Measurements from ENCODE around the gene BAHCC1. TPM values are rescaled to one million over a fixed set of nuclear protein-coding genes. Genes with fewer than 3 reads are reported as not detected.

The BAHCC1 gene
- total and polyA plus RNA-seq, 2 donors (not counting 1 experiment from before 2014, with no cell fraction given) = 1.8 to 7.3 TPM

- no peak overlapping the region for H3K27ac ChIP-seq (ENCODE audit: insufficient read depth, low read length)
These were observed 36.6 kb downstream of the BAHCC1 start for GRCh38 chr17:81431545-81432482.

DNA sequence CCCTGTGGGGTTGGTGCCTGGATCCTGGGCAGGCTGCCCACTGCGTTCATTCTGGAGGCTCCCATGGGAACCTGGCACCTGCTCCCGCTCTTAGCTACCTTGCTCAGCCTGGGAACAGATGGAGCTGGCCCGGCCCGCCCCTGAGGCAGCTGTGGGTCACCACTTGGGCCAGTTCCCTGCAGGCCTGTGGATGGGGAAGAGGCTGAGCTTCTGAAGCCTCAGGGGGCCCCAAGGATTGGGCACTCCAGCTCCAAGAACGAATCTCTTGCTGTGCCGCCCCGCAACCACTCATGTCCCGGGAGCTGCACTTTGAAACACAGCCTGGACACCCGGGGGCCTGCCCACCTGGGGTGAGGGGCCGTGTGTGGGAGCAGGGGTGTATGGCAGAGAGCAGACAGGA, 37.7 kb downstream of the BAHCC1 start:
- Histone ChIP-seq H2AFZ (ENCODE audit: low read length) (no peak overlapping the region), H3K79me2 (ENCODE audit: control insufficient read depth, insufficient read depth, low read length) (no peaks in the 10 kb centered on the region), H3K9me3 (ENCODE audit: control insufficient read depth, insufficient read depth, low read depth, low read length) (no peaks in the 10 kb centered on the region), H3K4me1 (ENCODE audit: control insufficient read depth, extremely low read depth, insufficient read depth, low read length) (peaks cover 12% of the 10 kb centered on the region), H4K20me1 (ENCODE audit: control insufficient read depth, extremely low read depth, insufficient read depth, low read length) (no peaks in the 10 kb centered on the region), H3K4me3 (replicated peaks in 1 of 4; ENCODE audit: control extremely low read depth in 1 of 4, insufficient read depth in 1 of 4, low read depth in 3 of 4, low read length in 4 of 4) (no peak overlapping the region), H3K4me2 (ENCODE audit: extremely low read depth, insufficient read depth, low read length) (no peak overlapping the region), H3K9ac (ENCODE audit: insufficient read depth, low read length) (no peak overlapping the region), H3K27me3 (ENCODE audit: control insufficient read depth, insufficient read depth, low read length) (no peaks in the 10 kb centered on the region), H3K27ac (ENCODE audit: insufficient read depth, low read length) (no peak overlapping the region), H3K36me3 (ENCODE audit: control insufficient read depth, insufficient read depth, low read length) (no peaks in the 10 kb centered on the region)
- no peak for DNase-seq (ENCODE audit: low read depth in 2 of 2)
- TF ChIP-seq EZH2 (IDR thresholded peaks at IDR 0.05; ENCODE audit: low read length, missing control alignments) = no peak
- TF ChIP-seq, protein P1, sequence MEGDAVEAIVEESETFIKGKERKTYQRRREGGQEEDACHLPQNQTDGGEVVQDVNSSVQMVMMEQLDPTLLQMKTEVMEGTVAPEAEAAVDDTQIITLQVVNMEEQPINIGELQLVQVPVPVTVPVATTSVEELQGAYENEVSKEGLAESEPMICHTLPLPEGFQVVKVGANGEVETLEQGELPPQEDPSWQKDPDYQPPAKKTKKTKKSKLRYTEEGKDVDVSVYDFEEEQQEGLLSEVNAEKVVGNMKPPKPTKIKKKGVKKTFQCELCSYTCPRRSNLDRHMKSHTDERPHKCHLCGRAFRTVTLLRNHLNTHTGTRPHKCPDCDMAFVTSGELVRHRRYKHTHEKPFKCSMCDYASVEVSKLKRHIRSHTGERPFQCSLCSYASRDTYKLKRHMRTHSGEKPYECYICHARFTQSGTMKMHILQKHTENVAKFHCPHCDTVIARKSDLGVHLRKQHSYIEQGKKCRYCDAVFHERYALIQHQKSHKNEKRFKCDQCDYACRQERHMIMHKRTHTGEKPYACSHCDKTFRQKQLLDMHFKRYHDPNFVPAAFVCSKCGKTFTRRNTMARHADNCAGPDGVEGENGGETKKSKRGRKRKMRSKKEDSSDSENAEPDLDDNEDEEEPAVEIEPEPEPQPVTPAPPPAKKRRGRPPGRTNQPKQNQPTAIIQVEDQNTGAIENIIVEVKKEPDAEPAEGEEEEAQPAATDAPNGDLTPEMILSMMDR (conservative IDR thresholded peaks at IDR 0.05 in 1 of 2, IDR thresholded peaks at IDR 0.05 in 1 of 2; ENCODE audit: low read depth in 1 of 2, low read length in 2 of 2) = no peak

More at GRCh38 chr17:81431545-81432482, 36.6 kb downstream of the BAHCC1 start:
- DNase-seq (ENCODE audit: low read depth in 2 of 2) = no peak
- Histone ChIP-seq H3K79me2 (ENCODE audit: control insufficient read depth, insufficient read depth, low read length) (no peaks in the 10 kb centered on the region), H3K9ac (ENCODE audit: insufficient read depth, low read length) (no peak overlapping the region), H3K9me3 (ENCODE audit: control insufficient read depth, insufficient read depth, low read depth, low read length) (no peaks in the 10 kb centered on the region), H3K27me3 (ENCODE audit: control insufficient read depth, insufficient read depth, low read length) (no peaks in the 10 kb centered on the region), H3K36me3 (ENCODE audit: control insufficient read depth, insufficient read depth, low read length) (no peaks in the 10 kb centered on the region), H4K20me1 (ENCODE audit: control insufficient read depth, extremely low read depth, insufficient read depth, low read length) (no peaks in the 10 kb centered on the region), H3K4me3 (replicated peaks in 1 of 4; ENCODE audit: control extremely low read depth in 1 of 4, insufficient read depth in 1 of 4, low read depth in 3 of 4, low read length in 4 of 4) (no peak overlapping the region), H2AFZ (ENCODE audit: low read length) (no peak overlapping the region), H3K4me1 (ENCODE audit: control insufficient read depth, extremely low read depth, insufficient read depth, low read length) (peaks cover 12% of the 10 kb centered on the region), H3K4me2 (ENCODE audit: extremely low read depth, insufficient read depth, low read length) (no peak overlapping the region)
- TF ChIP-seq, protein P1 (conservative IDR thresholded peaks at IDR 0.05 in 1 of 2, IDR thresholded peaks at IDR 0.05 in 1 of 2; ENCODE audit: low read depth in 1 of 2, low read length in 2 of 2) = no peak
- TF ChIP-seq EZH2 (IDR thresholded peaks at IDR 0.05; ENCODE audit: low read length, missing control alignments) = no peak

DNA sequence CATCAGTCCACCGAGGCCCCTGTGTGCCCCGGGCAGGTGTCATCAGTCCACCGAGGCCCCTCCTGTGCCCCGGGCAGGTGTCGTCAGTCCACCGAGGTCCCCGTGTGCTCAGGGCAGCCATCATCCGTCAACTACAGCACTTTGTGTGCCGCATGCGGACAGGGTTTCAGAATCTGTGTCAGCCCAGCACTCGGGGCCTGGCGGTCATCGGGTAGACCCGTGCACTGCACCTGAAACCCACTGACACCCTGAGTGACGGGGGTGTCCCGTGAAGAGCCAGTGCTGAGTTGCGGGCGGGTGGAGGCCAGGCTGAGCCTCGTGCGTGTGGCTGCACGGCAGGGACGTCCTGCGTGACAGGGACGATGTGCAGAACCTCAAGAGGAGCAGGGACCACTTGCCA, 38.4 kb downstream of the BAHCC1 start:
- H3K9me3 ChIP-seq (ENCODE audit: control insufficient read depth, insufficient read depth, low read depth, low read length) = no peaks in the 10 kb centered on the region
- H3K27me3 ChIP-seq (ENCODE audit: control insufficient read depth, insufficient read depth, low read length) = no peaks in the 10 kb centered on the region
- no peak overlapping the region for H2AFZ ChIP-seq (ENCODE audit: low read length)
- peaks cover 12% of the 10 kb centered on the region for H3K4me1 ChIP-seq (ENCODE audit: control insufficient read depth, extremely low read depth, insufficient read depth, low read length)
- no peak overlapping the region for H3K27ac ChIP-seq (ENCODE audit: insufficient read depth, low read length)
- no peak overlapping the region for H3K9ac ChIP-seq (ENCODE audit: insufficient read depth, low read length)
- no peak overlapping the region for H3K4me2 ChIP-seq (ENCODE audit: extremely low read depth, insufficient read depth, low read length)
- DNase-seq (ENCODE audit: low read depth in 2 of 2) = no peak
- TF ChIP-seq EZH2 (IDR thresholded peaks at IDR 0.05; ENCODE audit: low read length, missing control alignments) = no peak
- TF ChIP-seq, protein P1 (conservative IDR thresholded peaks at IDR 0.05 in 1 of 2, IDR thresholded peaks at IDR 0.05 in 1 of 2; ENCODE audit: low read depth in 1 of 2, low read length in 2 of 2) = no peak
- no peaks in the 10 kb centered on the region for H4K20me1 ChIP-seq (ENCODE audit: control insufficient read depth, extremely low read depth, insufficient read depth, low read length)
- H3K4me3 ChIP-seq (replicated peaks in 1 of 4; ENCODE audit: control extremely low read depth in 1 of 4, insufficient read depth in 1 of 4, low read depth in 3 of 4, low read length in 4 of 4) = no peak overlapping the region
- no peaks in the 10 kb centered on the region for H3K79me2 ChIP-seq (ENCODE audit: control insufficient read depth, insufficient read depth, low read length)
- H3K36me3 ChIP-seq (ENCODE audit: control insufficient read depth, insufficient read depth, low read length) = no peaks in the 10 kb centered on the region
